Measurements from ENCODE around the gene SCAMP2. TPM values are rescaled to one million over a fixed set of nuclear protein-coding genes. Genes with fewer than 3 reads are reported as not detected.

The SCAMP2 gene
- total RNA-seq, 1 experiment from 2014 or later: 55.8 TPM

DNA sequence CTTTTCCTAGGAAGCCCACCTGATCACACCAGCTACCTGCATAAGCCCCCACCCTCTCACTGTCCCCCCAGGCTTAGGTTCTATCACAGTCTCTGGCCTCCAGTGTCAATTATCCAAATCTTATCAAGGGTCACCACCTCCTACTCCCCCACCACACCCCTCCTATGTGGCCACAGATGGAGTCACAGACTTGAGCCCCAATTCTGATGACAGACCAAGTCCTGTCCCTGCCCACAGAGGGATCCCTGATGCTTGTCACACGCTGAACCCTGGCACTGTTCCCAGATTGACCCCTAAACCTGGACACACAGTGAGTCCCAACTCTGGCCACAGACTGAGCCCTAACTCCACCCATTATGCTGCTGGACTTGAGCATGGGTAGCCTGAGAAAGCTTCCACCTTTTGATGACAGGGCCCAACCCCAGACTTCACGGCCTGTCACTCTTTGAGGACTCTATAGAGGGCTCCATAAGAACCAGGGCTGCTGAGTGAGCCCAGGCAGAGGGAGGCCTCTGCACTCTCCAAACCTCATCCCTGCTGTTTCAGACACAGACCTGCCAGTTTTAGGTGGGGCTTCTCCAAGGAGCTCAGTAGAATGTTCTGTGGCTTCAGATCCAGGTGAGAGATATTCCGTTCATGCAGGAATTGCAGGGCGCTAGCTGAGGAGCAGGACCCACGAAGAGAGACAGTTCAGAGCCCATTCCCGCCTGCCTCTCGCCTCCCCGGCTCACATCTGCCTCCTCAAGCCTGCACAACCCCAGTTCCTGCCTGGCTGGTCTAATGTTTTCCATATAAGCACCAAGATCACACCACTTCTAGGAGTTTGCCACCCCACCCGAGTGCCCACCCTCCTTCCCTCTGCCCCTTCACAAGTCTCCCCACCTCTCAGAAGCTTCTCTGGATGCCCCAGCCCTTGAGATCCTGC, 32.1 kb downstream of the SCAMP2 start:
- ChIA-PET POLR2A (no interaction called here), CTCF (interaction anchor here (1.7 kb wide), 1 partner anchor 70 kb away, joined by 8 read pairs; no protein-coding TSS in a partner anchor), RAD21 (ENCODE audit: low non-redundant PET in 1 of 2, low total read pairs in 2 of 2, uncharacterized antibody in 2 of 2, unreplicated experiment in 2 of 2) (no interaction called here)
- Histone ChIP-seq H4K20me1 (ENCODE audit: insufficient read depth) (no peaks in the 10 kb centered on the region), H3K36me3 (ENCODE audit: control insufficient read depth in 1 of 2, insufficient read depth in 2 of 2, low read length in 2 of 2) (peaks cover 6 to 12% of the 10 kb centered on the region in 2 experiments; a peak in 2 of 4 replicates), H3K9me2 (ENCODE audit: insufficient read depth) (no peaks in the 10 kb centered on the region), H3K27ac (ENCODE audit: low read depth, low read length) (no peak overlapping the region), H2AFZ (ENCODE audit: low read depth, low read length, poor library complexity, severe bottlenecking) (no peak overlapping the region), H3K9me3 (ENCODE audit: control insufficient read depth in 1 of 2, insufficient read depth in 1 of 2, low read depth in 1 of 2, low read length in 2 of 2) (no peaks in the 10 kb centered on the region), H3K9ac (ENCODE audit: low read length) (no peak overlapping the region), H3K27me3 (ENCODE audit: insufficient read depth, low read length) (no peaks in the 10 kb centered on the region), H3K79me2 (ENCODE audit: insufficient read depth, low read length) (peaks cover 6% of the 10 kb centered on the region; the same call in 1 of the 2 replicates), H3K4me2 (ENCODE audit: low read length) (0 out of 2 replicates have a peak overlapping the region, but pooled peaks have one; percentile 90), H3K4me3 (replicated peaks in 1 of 2; ENCODE audit: low read depth in 1 of 2, low read length in 2 of 2) (no peak overlapping the region; a peak in 1 of 4 replicates), H3K4me1 (ENCODE audit: control insufficient read depth in 1 of 2, insufficient read depth in 2 of 2, low read length in 2 of 2) (peaks cover 9 to 21% of the 10 kb centered on the region in 2 experiments; a peak in 3 of 4 replicates)
- DNase-seq (ENCODE audit: low read depth, low spot score) (no peak), ATAC-seq (no peak)
- TF ChIP-seq POLR2A (IDR thresholded peaks at IDR 0.05; ENCODE audit: borderline replicate concordance, extremely low read depth, insufficient read depth, insufficient read length) (no peak), ELF1 (IDR thresholded peaks at IDR 0.05; ENCODE audit: borderline replicate concordance, low read depth) (no peak), FOSL1 (IDR thresholded peaks at IDR 0.05; ENCODE audit: low read depth) (no peak), TCF7L2 (IDR thresholded peaks at IDR 0.05; ENCODE audit: borderline replicate concordance, extremely low read depth, insufficient read depth, insufficient read length) (no peak), SIN3A (IDR thresholded peaks at IDR 0.05; ENCODE audit: low read depth) (no peak), POLR2AphosphoS5 (IDR thresholded peaks at IDR 0.05; ENCODE audit: low read depth, low read length) (no peak)
- intact Hi-C loops (cut with micrococcal nuclease): no loop called here
- no TSS peak for BruUV-seq (replicated peaks)

DNA sequence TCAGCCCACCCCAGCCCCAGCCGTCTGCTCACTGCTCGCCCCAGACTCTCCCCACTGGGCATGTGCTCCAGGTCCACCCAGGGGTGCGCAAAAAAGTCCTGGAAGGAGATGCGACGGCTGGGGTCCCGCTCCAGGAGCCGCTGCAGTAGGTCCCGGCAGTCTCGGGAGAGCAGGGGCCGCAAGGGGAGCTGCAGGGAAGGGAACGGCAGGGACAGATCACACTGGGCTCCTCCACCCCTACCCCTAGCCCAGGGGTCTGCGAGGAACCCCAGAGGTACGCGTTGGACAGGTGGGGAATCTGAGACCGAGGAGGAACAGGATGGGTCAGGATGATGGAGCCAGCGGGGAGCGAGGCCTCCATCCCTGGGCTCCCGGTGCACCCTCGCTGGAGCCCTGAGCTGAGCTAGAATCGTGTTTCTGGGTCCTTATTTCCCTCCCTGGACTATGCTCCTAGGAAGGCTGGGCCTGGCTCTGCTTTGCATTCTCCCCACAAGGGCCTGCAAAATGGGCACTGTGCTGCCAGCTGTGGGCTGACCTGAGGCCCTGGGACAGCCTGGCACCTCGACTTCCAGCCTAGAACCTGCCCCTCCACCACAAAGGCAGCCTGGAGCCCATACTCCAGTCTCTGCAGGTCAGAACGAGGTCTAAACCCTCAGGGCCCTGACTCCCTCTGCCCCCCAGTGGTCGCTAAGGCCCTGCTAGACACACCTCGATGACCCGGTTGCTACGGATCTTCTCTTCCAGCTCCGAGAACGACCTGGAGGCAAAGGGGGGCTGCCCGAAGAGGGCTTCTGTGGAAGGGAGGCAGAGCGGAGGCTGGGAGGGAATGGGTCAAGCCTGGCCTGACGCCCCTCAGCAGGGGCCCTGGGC, 33.4 kb downstream of the SCAMP2 start:
- Histone ChIP-seq H3K79me2 (ENCODE audit: insufficient read depth, low read length) (peaks cover 6% of the 10 kb centered on the region; the same call in 1 of the 2 replicates), H3K9me2 (ENCODE audit: insufficient read depth) (no peaks in the 10 kb centered on the region), H3K36me3 (ENCODE audit: control insufficient read depth in 1 of 2, insufficient read depth in 2 of 2, low read length in 2 of 2) (peaks cover 2 to 8% of the 10 kb centered on the region in 2 experiments; a peak in 2 of 4 replicates), H3K9ac (ENCODE audit: low read length) (no peak overlapping the region), H3K4me2 (ENCODE audit: low read length) (no peak overlapping the region), H3K9me3 (ENCODE audit: control insufficient read depth in 1 of 2, insufficient read depth in 1 of 2, low read depth in 1 of 2, low read length in 2 of 2) (no peaks in the 10 kb centered on the region), H2AFZ (ENCODE audit: low read depth, low read length, poor library complexity, severe bottlenecking) (no peak overlapping the region), H4K20me1 (ENCODE audit: insufficient read depth) (no peaks in the 10 kb centered on the region), H3K4me3 (replicated peaks in 1 of 2; ENCODE audit: low read depth in 1 of 2, low read length in 2 of 2) (no peak overlapping the region), H3K27me3 (ENCODE audit: insufficient read depth, low read length) (no peaks in the 10 kb centered on the region), H3K27ac (ENCODE audit: low read depth, low read length) (no peak overlapping the region), H3K4me1 (ENCODE audit: control insufficient read depth in 1 of 2, insufficient read depth in 2 of 2, low read length in 2 of 2) (peaks cover 9 to 26% of the 10 kb centered on the region in 2 experiments; a peak in 3 of 4 replicates)
- intact Hi-C loops (cut with micrococcal nuclease): no loop called here
- no TSS peak for BruUV-seq (replicated peaks)
- no peak for ATAC-seq
- TF ChIP-seq, protein P1, sequence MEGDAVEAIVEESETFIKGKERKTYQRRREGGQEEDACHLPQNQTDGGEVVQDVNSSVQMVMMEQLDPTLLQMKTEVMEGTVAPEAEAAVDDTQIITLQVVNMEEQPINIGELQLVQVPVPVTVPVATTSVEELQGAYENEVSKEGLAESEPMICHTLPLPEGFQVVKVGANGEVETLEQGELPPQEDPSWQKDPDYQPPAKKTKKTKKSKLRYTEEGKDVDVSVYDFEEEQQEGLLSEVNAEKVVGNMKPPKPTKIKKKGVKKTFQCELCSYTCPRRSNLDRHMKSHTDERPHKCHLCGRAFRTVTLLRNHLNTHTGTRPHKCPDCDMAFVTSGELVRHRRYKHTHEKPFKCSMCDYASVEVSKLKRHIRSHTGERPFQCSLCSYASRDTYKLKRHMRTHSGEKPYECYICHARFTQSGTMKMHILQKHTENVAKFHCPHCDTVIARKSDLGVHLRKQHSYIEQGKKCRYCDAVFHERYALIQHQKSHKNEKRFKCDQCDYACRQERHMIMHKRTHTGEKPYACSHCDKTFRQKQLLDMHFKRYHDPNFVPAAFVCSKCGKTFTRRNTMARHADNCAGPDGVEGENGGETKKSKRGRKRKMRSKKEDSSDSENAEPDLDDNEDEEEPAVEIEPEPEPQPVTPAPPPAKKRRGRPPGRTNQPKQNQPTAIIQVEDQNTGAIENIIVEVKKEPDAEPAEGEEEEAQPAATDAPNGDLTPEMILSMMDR (IDR thresholded peaks at IDR 0.05 in 2 of 3, conservative IDR thresholded peaks at IDR 0.05 in 1 of 3; ENCODE audit: borderline replicate concordance in 1 of 3, insufficient read depth in 1 of 3, low read depth in 2 of 3, low read length in 2 of 3): 0 out of 6 replicates have a peak, but pooled peaks of 1 of the 3 experiments have one; percentile 15
- TF ChIP-seq, protein P2, sequence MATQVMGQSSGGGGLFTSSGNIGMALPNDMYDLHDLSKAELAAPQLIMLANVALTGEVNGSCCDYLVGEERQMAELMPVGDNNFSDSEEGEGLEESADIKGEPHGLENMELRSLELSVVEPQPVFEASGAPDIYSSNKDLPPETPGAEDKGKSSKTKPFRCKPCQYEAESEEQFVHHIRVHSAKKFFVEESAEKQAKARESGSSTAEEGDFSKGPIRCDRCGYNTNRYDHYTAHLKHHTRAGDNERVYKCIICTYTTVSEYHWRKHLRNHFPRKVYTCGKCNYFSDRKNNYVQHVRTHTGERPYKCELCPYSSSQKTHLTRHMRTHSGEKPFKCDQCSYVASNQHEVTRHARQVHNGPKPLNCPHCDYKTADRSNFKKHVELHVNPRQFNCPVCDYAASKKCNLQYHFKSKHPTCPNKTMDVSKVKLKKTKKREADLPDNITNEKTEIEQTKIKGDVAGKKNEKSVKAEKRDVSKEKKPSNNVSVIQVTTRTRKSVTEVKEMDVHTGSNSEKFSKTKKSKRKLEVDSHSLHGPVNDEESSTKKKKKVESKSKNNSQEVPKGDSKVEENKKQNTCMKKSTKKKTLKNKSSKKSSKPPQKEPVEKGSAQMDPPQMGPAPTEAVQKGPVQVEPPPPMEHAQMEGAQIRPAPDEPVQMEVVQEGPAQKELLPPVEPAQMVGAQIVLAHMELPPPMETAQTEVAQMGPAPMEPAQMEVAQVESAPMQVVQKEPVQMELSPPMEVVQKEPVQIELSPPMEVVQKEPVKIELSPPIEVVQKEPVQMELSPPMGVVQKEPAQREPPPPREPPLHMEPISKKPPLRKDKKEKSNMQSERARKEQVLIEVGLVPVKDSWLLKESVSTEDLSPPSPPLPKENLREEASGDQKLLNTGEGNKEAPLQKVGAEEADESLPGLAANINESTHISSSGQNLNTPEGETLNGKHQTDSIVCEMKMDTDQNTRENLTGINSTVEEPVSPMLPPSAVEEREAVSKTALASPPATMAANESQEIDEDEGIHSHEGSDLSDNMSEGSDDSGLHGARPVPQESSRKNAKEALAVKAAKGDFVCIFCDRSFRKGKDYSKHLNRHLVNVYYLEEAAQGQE (IDR thresholded peaks at IDR 0.05; ENCODE audit: low read depth): no peak
- CTCF ChIA-PET: no interaction called here
- RAD21 ChIA-PET (ENCODE audit: low non-redundant PET in 1 of 2, low total read pairs in 2 of 2, uncharacterized antibody in 2 of 2, unreplicated experiment in 2 of 2): no interaction called here
- POLR2A ChIA-PET: no interaction called here
- no peak for DNase-seq (ENCODE audit: low read depth, low spot score)

Measured in HCT116 (cell line).